AG09319 (cell line): ENCODE measurements around the gene CCR1.

ENCODE experiments used
- DNase-seq: peaks from one replicate; pipeline ENCODE4 v3.0.0-alpha.2; 2010; ENCODE audit warnings: low read depth; ENCODE audit errors: extremely low read depth
- CTCF ChIP-seq: IDR thresholded peaks from 2 replicates; pipeline ENCODE4 v1.5.1; 2011; ENCODE audit warnings: low read depth, mild to moderate bottlenecking, inconsistent platforms, low read length, moderate library complexity

The CCR1 gene

DNA sequence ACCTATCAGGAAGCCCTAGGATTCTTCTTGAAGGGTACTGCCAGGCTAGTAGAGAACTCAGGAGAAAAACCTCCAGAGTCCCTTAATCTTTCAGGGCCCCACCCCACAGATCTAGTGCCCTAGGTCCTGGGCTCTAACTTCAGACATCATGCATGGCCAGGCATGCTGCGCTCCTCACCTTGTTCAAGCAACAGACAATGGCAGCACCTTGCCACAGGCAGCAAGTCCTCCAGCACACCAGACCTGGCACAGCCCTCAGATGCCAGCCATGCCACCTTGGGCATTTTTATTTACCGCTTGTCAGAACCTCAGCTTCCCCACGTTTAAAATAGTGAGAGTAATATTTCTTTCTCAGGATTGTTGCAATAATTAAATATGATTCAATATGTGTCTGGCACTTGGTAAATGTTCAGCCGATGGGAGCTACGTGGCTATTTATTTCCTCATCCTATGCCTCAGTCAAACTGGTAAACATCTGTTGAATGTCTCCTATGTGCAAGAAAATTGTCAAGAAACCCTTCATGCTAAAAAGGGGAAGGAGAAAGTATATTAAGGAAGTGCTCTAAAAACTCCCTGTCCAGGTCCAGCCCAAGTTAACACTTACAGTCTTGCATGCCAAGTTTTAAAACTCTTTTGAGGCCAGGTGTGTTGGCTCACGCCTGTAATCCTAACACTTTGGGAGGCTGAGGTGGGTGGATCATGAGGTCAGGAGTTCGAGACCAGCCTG, 14.5 kb upstream of the CCR1 start:
- TF ChIP-seq CTCF = no peak
- no peak for DNase-seq

DNA sequence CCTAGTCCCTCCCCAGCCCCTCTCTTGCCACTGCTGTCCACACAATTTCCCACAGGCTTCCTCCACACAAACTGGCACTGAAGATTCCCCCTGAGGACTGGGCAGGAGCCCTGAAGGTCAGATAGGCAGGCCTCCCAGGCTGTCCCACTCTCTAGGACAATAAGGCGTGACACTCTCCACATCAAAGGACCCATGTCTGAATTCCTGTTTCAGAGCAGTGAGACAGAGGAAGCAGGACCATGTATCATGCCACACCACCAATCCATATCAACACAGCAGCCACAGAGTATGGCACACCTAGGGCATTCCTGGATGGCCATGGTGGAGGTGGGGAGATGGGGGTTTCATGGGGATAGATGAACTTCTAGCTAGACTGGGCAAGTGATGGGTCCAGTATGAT, 13.8 kb upstream of the CCR1 start:
- no peak for DNase-seq
- TF ChIP-seq CTCF = no peak

GRCh38 chr3:46221391-46221790, 13.3 kb upstream of the CCR1 start:
- DNase-seq = no peak
- TF ChIP-seq CTCF = no peak

GRCh38 chr3:46218196-46218709, 10.1 kb upstream of the CCR1 start:
- no peak for TF ChIP-seq CTCF
- DNase-seq = no peak

DNA sequence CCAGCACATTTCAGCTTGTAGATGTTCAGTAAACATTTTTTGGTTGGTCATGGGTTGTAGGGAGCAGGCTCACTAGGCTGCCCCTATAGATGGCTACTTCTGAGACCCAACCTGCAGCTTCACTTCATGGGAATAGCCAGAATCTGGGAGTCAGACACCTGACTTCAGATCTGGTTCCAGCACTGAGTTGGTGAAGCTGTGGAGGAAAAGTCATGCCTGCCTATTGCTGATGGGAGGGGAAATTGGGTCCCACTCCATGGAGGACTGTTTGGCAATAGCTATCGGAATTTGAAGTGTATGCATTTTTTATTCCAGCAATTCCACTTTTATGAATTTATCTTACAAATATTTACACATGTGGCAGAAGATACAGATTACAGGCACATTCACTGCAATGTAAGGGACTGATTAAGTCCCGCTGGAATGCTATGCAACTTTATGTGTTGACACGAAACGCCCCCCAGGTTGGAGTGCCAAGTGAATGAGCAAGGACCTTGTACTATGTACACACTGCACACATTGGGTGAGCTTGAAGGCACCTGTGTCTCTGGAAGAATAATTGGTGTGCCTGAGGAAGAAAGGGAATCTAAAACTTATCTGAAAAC, 7.8 kb upstream of the CCR1 start:
- no peak for DNase-seq
- no peak for TF ChIP-seq CTCF

- no peak for DNase-seq
- TF ChIP-seq CTCF = peak; percentile 4
Observed at GRCh38 chr3:46214751-46215352, 6.7 kb upstream of the CCR1 start.

GRCh38 chr3:46213201-46213600, 5.1 kb upstream of the CCR1 start:
- DNase-seq = no peak
- no peak for TF ChIP-seq CTCF
